ENCODE results near the gene ANKS1A. TPM values are rescaled to one million over a fixed set of nuclear protein-coding genes. Genes with fewer than 3 reads are reported as not detected.

The ANKS1A gene
- total and polyA plus RNA-seq, 5 donors from 2014 or later = 1.4 to 10.6 (median 1.5) TPM

GRCh38 chr6:34961082-34961481, 72.0 kb downstream of the ANKS1A start:
- H3K27ac Mint-ChIP-seq = peak overlapping the region in 1 of 3 donors; percentile 21
- no peak overlapping the region for H3K4me3 ChIP-seq (ENCODE audit: low read depth, low read length)
- no peaks in the 10 kb centered on the region for H3K36me3 ChIP-seq (ENCODE audit: control insufficient read depth, insufficient read depth, low read length)
- DNase-seq (peak in 1 of 3 donors; percentile 32), ATAC-seq (ENCODE audit: low read depth in 2 of 2) (no peak)
- H3K27ac ChIP-seq (ENCODE audit: insufficient read depth, low read length, poor library complexity, severe bottlenecking) = no peak overlapping the region
- no peaks in the 10 kb centered on the region for H3K9me3 Mint-ChIP-seq
- H3K4me3 Mint-ChIP-seq = no peak overlapping the region
- H3K4me1 ChIP-seq (ENCODE audit: control insufficient read depth, insufficient read depth, low read length, poor library complexity, severe bottlenecking) = no peaks in the 10 kb centered on the region
- no peaks in the 10 kb centered on the region for H3K9me3 ChIP-seq (ENCODE audit: control insufficient read depth in 2 of 2, low read length in 2 of 2)
- H3K4me1 Mint-ChIP-seq = peaks cover 0 to 4% (median 4%) of the 10 kb centered on the region in 4 donors
- peaks cover 11% of the 10 kb centered on the region for H3K36me3 Mint-ChIP-seq
- H3K27me3 Mint-ChIP-seq = no peaks in the 10 kb centered on the region
- no peaks in the 10 kb centered on the region for H3K27me3 ChIP-seq (ENCODE audit: control insufficient read depth, insufficient read depth, low read length)

DNA sequence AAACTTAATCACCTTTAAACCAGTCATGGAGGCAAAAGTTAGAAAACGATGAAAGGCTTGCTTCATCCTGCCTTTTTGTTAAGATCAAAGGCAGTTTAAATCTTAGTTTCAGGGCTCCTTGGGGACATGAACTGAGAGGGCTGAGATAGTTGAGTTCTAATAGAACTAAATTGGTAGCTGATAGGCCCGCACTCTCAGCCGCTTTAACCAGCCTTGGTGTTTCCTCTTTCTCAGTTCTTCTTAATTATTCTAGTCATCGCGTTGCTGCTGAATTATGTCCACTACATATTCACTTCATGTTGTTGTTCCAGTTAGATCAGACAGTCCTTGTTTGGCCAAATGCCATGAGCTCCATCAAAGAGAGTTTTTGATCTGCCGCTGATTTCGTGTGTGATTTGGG, 72.5 kb downstream of the ANKS1A start:
- Mint-ChIP-seq H3K27me3 (no peaks in the 10 kb centered on the region), H3K4me1 (peaks cover 0 to 4% (median 4%) of the 10 kb centered on the region in 4 donors), H3K9me3 (no peaks in the 10 kb centered on the region), H3K36me3 (peaks cover 11% of the 10 kb centered on the region), H3K4me3 (no peak overlapping the region), H3K27ac (peak overlapping the region in 1 of 3 donors; percentile 21)
- Histone ChIP-seq H3K4me1 (ENCODE audit: control insufficient read depth, insufficient read depth, low read length, poor library complexity, severe bottlenecking) (no peaks in the 10 kb centered on the region), H3K36me3 (ENCODE audit: control insufficient read depth, insufficient read depth, low read length) (no peaks in the 10 kb centered on the region), H3K27ac (ENCODE audit: insufficient read depth, low read length, poor library complexity, severe bottlenecking) (no peak overlapping the region), H3K27me3 (ENCODE audit: control insufficient read depth, insufficient read depth, low read length) (no peaks in the 10 kb centered on the region), H3K9me3 (ENCODE audit: control insufficient read depth in 2 of 2, low read length in 2 of 2) (no peaks in the 10 kb centered on the region), H3K4me3 (ENCODE audit: low read depth, low read length) (no peak overlapping the region)
- ATAC-seq (ENCODE audit: low read depth in 2 of 2) (no peak), DNase-seq (no peak)

GRCh38 chr6:34964564-34964963, 75.5 kb downstream of the ANKS1A start:
- Histone ChIP-seq H3K27ac (ENCODE audit: insufficient read depth, low read length, poor library complexity, severe bottlenecking) (no peak overlapping the region), H3K27me3 (ENCODE audit: control insufficient read depth, insufficient read depth, low read length) (no peaks in the 10 kb centered on the region), H3K4me3 (ENCODE audit: low read depth, low read length) (no peak overlapping the region), H3K36me3 (ENCODE audit: control insufficient read depth, insufficient read depth, low read length) (peaks cover 1% of the 10 kb centered on the region), H3K4me1 (ENCODE audit: control insufficient read depth, insufficient read depth, low read length, poor library complexity, severe bottlenecking) (no peaks in the 10 kb centered on the region), H3K9me3 (ENCODE audit: control insufficient read depth in 2 of 2, low read length in 2 of 2) (no peaks in the 10 kb centered on the region)
- Mint-ChIP-seq H3K36me3 (peaks cover 16% of the 10 kb centered on the region), H3K9me3 (no peaks in the 10 kb centered on the region), H3K4me1 (peaks cover 0 to 7% (median 4%) of the 10 kb centered on the region in 4 donors), H3K27ac (no peak overlapping the region), H3K4me3 (no peak overlapping the region), H3K27me3 (no peaks in the 10 kb centered on the region)
- ATAC-seq (ENCODE audit: low read depth in 2 of 2) (no peak), DNase-seq (no peak)

DNA sequence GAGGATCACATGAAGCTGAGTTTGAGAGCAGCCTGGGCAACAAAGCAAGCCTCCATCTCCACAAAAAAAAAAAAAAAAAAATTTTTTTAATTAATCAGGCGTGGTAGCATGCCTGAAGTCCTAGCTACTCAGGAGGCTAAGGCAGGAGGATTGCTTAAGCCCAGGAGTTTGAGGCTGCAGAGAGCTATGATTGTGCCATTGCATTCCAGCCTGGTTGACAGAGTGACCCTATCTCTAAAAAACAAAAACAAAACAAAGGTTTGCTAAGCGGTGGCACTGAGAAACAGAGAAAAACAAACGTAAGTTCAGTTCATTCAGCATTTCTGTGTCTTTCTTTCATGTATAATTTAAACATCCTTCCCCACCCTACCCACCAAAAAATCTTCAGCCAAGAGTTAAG, 78.4 kb downstream of the ANKS1A start:
- Mint-ChIP-seq H3K27me3 (no peaks in the 10 kb centered on the region), H3K4me3 (no peak overlapping the region), H3K27ac (no peak overlapping the region), H3K4me1 (peaks cover 0 to 6% (median 2%) of the 10 kb centered on the region in 4 donors), H3K36me3 (peaks cover 24% of the 10 kb centered on the region), H3K9me3 (no peaks in the 10 kb centered on the region)
- no peaks in the 10 kb centered on the region for H3K27me3 ChIP-seq (ENCODE audit: control insufficient read depth, insufficient read depth, low read length)
- no peak overlapping the region for H3K27ac ChIP-seq (ENCODE audit: insufficient read depth, low read length, poor library complexity, severe bottlenecking)
- peaks cover 14% of the 10 kb centered on the region for H3K36me3 ChIP-seq (ENCODE audit: control insufficient read depth, insufficient read depth, low read length)
- no peak for ATAC-seq (ENCODE audit: low read depth in 2 of 2)
- H3K4me3 ChIP-seq (ENCODE audit: low read depth, low read length) = no peak overlapping the region
- H3K9me3 ChIP-seq (ENCODE audit: control insufficient read depth in 2 of 2, low read length in 2 of 2) = no peaks in the 10 kb centered on the region
- H3K4me1 ChIP-seq (ENCODE audit: control insufficient read depth, insufficient read depth, low read length, poor library complexity, severe bottlenecking) = no peaks in the 10 kb centered on the region
- no peak for DNase-seq

GRCh38 chr6:34969662-34970265, 80.7 kb downstream of the ANKS1A start:
- peak overlapping the region in 1 of 3 donors; percentile 32 for H3K27ac Mint-ChIP-seq

DNA sequence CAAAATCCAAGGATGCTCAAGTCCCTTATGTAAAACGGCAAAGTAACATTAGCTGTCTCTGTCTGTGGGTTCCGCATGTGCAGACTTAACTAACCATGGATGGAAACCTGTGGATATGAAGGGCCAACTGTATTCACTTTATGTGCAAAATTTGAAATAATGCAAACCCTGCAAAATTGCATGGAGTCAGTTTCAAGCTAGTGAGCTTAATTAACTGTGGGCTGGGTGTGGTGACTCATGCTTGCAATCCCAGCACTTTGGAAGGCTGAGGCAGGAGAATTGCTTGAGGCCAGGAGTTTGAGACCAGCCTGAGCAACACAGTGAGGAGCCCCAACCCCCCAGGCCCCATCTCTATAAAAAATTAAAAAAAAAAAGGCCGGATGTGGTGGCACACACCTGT, 81.4 kb downstream of the ANKS1A start:
- H3K27me3 Mint-ChIP-seq = no peaks in the 10 kb centered on the region
- Histone ChIP-seq H3K9me3 (ENCODE audit: control insufficient read depth in 2 of 2, low read length in 2 of 2) (no peaks in the 10 kb centered on the region), H3K36me3 (ENCODE audit: control insufficient read depth, insufficient read depth, low read length) (peaks cover 14% of the 10 kb centered on the region), H3K4me1 (ENCODE audit: control insufficient read depth, insufficient read depth, low read length, poor library complexity, severe bottlenecking) (no peaks in the 10 kb centered on the region), H3K27ac (ENCODE audit: insufficient read depth, low read length, poor library complexity, severe bottlenecking) (no peak overlapping the region), H3K27me3 (ENCODE audit: control insufficient read depth, insufficient read depth, low read length) (no peaks in the 10 kb centered on the region), H3K4me3 (ENCODE audit: low read depth, low read length) (no peak overlapping the region)
- H3K36me3 Mint-ChIP-seq = peaks cover 25% of the 10 kb centered on the region
- H3K4me3 Mint-ChIP-seq = no peak overlapping the region
- no peaks in the 10 kb centered on the region for H3K9me3 Mint-ChIP-seq
- no peak for ATAC-seq (ENCODE audit: low read depth in 2 of 2)
- DNase-seq = no peak
- peaks cover 0 to 4% (median 0%) of the 10 kb centered on the region in 4 donors for H3K4me1 Mint-ChIP-seq
- no peak overlapping the region for H3K27ac Mint-ChIP-seq

More at GRCh38 chr6:34969662-34970265, 80.7 kb downstream of the ANKS1A start:
- Mint-ChIP-seq H3K36me3 (peaks cover 25% of the 10 kb centered on the region), H3K9me3 (no peaks in the 10 kb centered on the region), H3K4me1 (peaks cover 0 to 4% (median 0%) of the 10 kb centered on the region in 4 donors), H3K4me3 (no peak overlapping the region), H3K27me3 (no peaks in the 10 kb centered on the region)
- no peak overlapping the region for H3K27ac ChIP-seq (ENCODE audit: insufficient read depth, low read length, poor library complexity, severe bottlenecking)
- H3K27me3 ChIP-seq (ENCODE audit: control insufficient read depth, insufficient read depth, low read length) = no peaks in the 10 kb centered on the region
- peaks cover 14% of the 10 kb centered on the region for H3K36me3 ChIP-seq (ENCODE audit: control insufficient read depth, insufficient read depth, low read length)
- DNase-seq (no peak), ATAC-seq (ENCODE audit: low read depth in 2 of 2) (no peak)
- H3K9me3 ChIP-seq (ENCODE audit: control insufficient read depth in 2 of 2, low read length in 2 of 2) = no peaks in the 10 kb centered on the region
- no peak overlapping the region for H3K4me3 ChIP-seq (ENCODE audit: low read depth, low read length)
- no peaks in the 10 kb centered on the region for H3K4me1 ChIP-seq (ENCODE audit: control insufficient read depth, insufficient read depth, low read length, poor library complexity, severe bottlenecking)

GRCh38 chr6:34970957-34971356, 81.9 kb downstream of the ANKS1A start:
- no peak for ATAC-seq (ENCODE audit: low read depth in 2 of 2)
- Histone ChIP-seq H3K4me1 (ENCODE audit: control insufficient read depth, insufficient read depth, low read length, poor library complexity, severe bottlenecking) (no peaks in the 10 kb centered on the region), H3K9me3 (ENCODE audit: control insufficient read depth in 2 of 2, low read length in 2 of 2) (no peaks in the 10 kb centered on the region), H3K27me3 (ENCODE audit: control insufficient read depth, insufficient read depth, low read length) (no peaks in the 10 kb centered on the region), H3K4me3 (ENCODE audit: low read depth, low read length) (no peak overlapping the region), H3K36me3 (ENCODE audit: control insufficient read depth, insufficient read depth, low read length) (peaks cover 14% of the 10 kb centered on the region), H3K27ac (ENCODE audit: insufficient read depth, low read length, poor library complexity, severe bottlenecking) (no peak overlapping the region)
- H3K4me1 Mint-ChIP-seq = peaks cover 0 to 4% (median 0%) of the 10 kb centered on the region in 4 donors
- H3K27me3 Mint-ChIP-seq = no peaks in the 10 kb centered on the region
- no peak overlapping the region for H3K4me3 Mint-ChIP-seq
- H3K27ac Mint-ChIP-seq = no peak overlapping the region
- DNase-seq = no peak
- peaks cover 25% of the 10 kb centered on the region for H3K36me3 Mint-ChIP-seq
- H3K9me3 Mint-ChIP-seq = no peaks in the 10 kb centered on the region

GRCh38 chr6:34973547-34974248, 84.6 kb downstream of the ANKS1A start:
- peaks cover 0 to 2% (median 0%) of the 10 kb centered on the region in 4 donors for H3K4me1 Mint-ChIP-seq
- ATAC-seq (ENCODE audit: low read depth in 2 of 2) (no peak), DNase-seq (peak in 1 of 3 donors; percentile 19)
- H3K36me3 Mint-ChIP-seq = peaks cover 20% of the 10 kb centered on the region
- H3K9me3 Mint-ChIP-seq = no peaks in the 10 kb centered on the region
- no peaks in the 10 kb centered on the region for H3K4me1 ChIP-seq (ENCODE audit: control insufficient read depth, insufficient read depth, low read length, poor library complexity, severe bottlenecking)
- H3K4me3 ChIP-seq (ENCODE audit: low read depth, low read length) = no peak overlapping the region
- H3K4me3 Mint-ChIP-seq = no peak overlapping the region
- peaks cover 18% of the 10 kb centered on the region for H3K36me3 ChIP-seq (ENCODE audit: control insufficient read depth, insufficient read depth, low read length)
- H3K27ac ChIP-seq (ENCODE audit: insufficient read depth, low read length, poor library complexity, severe bottlenecking) = no peak overlapping the region
- no peak overlapping the region for H3K27ac Mint-ChIP-seq
- H3K27me3 ChIP-seq (ENCODE audit: control insufficient read depth, insufficient read depth, low read length) = no peaks in the 10 kb centered on the region
- no peaks in the 10 kb centered on the region for H3K27me3 Mint-ChIP-seq
- H3K9me3 ChIP-seq (ENCODE audit: control insufficient read depth in 2 of 2, low read length in 2 of 2) = no peaks in the 10 kb centered on the region
